NOMO-1 treated with DMSO at 0.1 percent for 48 hours (cell line): ENCODE data around the gene PNPT1.

Experiments used
- DNase-seq: peaks from one replicate; lab custom pipeline; 2025; ENCODE audit not compliant: unreplicated experiment; lab: John Stamatoyannopoulos, UW

The PNPT1 gene

DNA sequence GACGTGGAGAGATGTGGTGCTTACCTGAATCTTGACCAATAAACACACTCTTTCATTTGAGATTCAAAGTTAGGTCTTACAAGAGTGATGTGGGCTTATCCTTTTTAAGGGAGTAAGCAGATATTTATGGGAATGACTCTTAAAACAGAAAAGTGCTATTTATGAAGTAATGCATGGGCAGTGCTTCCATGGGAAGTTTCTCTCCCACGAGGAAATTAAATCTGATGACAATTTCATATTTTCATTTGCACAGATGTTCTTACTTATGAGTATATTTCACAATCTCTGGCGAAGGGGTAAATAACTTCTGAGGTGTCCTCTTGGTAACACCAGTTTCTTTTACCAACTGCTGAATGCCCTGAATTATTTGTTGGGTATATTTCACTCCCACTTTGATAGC is 21.0 kb downstream of the PNPT1 start:
- DNase-seq, result no peak

GRCh38 chr2:55668956-55669355 is 24.7 kb downstream of the PNPT1 start:
- DNase-seq, result no peak

DNA sequence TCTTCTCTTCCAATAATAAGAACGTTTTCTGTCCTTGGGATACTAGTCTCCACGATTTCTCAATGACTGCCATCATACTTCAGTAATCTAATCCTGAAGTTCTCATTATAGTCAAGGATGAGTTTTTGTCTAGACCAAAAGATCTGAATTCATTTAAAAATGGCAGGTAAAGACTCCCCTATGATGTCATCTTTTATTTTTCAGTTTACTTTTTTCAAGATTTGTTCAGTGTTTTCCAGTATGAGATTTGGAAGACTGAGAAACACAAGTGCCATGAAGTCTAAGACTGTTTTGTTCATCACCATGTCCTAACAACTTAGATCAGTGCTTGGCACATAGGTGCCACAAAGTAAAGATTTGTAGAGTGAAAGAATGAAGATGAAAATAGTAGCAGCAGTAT is 40.4 kb downstream of the PNPT1 start:
- DNase-seq, result no peak

GRCh38 chr2:55649211-55649610 is 44.4 kb downstream of the PNPT1 start:
- DNase-seq, result no peak

GRCh38 chr2:55636831-55637230 is 56.8 kb downstream of the PNPT1 start:
- DNase-seq, result no peak

GRCh38 chr2:55628931-55629330 is 64.7 kb downstream of the PNPT1 start:
- DNase-seq, result no peak

GRCh38 chr2:55627915-55628314 is 65.7 kb downstream of the PNPT1 start:
- DNase-seq, result no peak

- no peak for DNase-seq
Observed at GRCh38 chr2:55621802-55622201, 71.8 kb downstream of the PNPT1 start.

DNA sequence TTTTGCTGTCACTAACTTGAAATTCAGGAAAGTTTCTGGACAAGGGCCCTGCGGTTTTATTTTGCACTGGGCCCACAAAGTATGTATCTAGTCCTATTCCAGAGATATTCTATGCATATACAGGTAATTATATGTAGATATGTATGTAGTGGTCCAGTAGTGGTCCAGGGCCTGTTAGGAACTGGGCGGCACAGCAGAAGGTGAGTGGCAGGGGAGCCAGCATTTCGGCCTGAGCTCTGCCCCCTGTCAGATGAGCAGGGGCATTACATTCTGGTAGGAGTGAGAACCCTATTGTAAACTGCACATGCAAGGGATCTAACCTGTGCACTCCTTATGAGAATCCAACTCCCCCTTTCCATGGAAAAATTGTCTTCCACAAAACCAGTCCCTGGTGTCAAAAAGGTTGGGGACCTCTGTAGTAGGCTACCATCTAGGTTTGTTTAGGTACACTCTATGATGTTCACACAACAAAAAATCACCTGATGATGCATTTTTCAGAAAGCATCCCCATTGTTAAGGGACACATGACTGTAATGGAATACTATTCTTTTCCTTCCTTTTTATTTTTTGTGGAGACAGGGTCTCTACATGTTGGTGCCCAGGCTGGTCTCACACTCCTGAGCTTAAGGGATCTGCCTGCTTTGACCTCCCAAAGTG is 73.4 kb downstream of the PNPT1 start:
- DNase-seq, result peak; percentile 24

DNA sequence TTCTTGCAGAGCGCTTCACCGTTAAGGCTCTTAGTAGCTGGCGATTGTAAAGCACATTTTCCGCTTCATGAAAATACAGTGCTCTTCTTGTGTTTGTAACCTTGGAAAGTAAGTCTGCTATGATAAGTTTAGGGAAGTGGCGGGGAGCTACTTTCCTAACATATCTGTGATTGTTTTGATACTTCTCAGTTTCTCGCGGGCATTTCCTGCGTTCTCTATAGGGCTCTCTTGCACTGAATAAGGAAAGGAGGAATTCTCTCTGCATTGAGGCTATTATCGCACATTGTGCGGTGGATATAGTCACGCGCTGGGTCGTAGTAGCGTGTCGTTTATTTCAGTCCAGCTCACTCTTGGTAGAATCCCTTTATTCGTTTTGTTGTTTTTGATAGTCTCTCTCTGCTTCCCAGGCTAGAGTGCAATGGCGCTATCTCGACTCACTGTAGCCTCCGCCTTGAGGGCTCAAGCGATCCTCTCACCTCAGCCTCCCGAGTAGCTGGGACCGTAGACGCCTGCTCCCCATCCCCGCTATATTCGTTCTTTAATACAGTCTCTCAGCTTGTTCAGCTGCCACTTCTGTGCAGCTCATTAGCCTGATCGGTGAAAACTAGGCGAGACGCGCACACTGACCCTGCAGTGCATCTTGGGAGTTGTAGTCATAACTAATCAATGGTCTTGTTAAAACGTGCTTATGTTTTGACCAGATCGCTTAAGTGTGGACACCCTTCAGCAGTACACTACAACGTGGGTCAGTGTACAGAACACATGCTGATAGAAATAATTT is 75.2 kb downstream of the PNPT1 start:
- peak; percentile 50 for DNase-seq

DNA sequence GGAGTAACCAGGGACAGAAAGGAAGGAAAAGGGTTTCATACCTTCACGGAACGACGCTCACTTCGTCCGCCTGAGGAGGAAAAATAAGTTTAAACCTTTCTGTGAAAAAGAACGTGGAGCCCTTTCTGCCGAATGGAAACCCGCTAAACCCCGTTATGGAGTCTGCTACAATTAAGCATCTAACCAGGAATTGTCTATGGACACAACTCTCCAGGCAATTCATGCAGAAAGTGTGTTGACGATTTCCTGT is 75.7 kb downstream of the PNPT1 start:
- no peak for DNase-seq

GRCh38 chr2:55617175-55618024 is 76.2 kb downstream of the PNPT1 start, which contains the start of gene PPP4R3B:
TSS of gene PPP4R3B (minus strand) at chr2:55617622. CDS start at chr2:55617285, 337 bp downstream.
- DNase-seq, result peak; percentile 98

GRCh38 chr2:55616551-55617174 is 77.0 kb downstream of the PNPT1 start:
- DNase-seq, result peak; percentile 56

GRCh38 chr2:55611997-55612396 is 81.6 kb downstream of the PNPT1 start:
- no peak for DNase-seq

DNA sequence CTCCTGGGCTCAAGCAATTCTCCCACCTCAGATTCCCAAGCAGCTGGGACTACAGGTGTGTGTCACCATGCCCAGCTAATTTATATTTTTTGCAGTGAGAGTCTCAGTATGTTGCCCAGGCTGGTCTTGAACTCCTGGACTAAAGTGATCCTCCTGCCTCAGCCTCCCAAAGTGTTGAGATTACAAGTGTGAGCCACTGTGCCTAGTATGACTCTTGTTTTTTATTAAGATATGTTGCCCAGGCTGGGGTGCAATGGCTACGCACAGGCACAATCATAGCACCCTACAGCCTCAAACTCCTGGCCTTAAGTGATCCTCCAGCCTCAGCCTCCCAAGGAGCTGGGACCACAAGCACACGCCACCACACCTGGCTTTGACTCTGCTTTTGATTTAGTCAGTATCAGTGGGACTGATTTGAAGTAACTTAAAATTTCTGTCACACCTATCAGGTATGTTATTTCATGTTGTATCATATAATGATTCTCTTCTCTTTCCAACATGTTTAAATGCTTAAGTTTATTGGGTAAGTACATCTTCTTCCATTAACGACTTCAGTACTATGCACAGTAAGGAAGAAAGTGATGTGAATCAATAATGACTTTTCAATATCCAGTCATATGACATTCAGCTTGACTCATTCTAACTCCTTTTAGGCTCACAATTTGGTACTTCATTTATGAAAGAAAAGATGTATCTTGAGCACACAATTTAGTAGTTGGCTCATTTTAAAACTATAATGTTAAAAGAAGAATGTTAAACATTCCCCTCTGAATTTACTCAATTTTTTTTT is 82.5 kb downstream of the PNPT1 start:
- DNase-seq, result no peak

GRCh38 chr2:55609938-55610578 is 83.6 kb downstream of the PNPT1 start:
- no peak for DNase-seq

DNA sequence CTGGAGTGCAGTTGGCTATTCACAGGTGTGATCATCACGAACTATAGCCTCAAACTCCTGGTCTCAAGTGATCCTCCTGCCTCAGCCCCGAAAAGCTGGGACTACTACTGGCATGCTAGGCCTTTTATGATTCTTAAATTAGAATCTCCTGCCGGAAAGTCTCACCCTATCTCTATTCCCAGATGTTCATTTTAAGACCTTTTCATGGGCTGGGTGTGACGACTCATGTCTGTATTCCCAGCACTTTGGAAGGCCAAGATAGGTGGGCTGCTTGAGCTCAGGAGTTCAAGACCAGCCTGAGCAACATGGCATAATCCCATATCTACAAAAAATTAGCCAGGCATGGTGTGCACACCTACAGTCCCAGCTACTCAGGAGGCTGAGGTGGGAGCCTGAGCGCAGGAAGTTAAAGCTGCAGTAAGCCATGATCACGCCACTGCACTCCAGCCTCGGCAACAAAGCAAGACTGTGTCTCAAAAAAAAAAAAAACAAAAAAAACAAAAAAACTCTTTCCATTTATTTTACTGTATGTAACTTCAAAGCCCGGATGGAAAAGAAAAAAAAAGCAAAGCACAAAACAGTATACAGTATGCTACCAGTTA is 84.3 kb downstream of the PNPT1 start:
- no peak for DNase-seq

DNA sequence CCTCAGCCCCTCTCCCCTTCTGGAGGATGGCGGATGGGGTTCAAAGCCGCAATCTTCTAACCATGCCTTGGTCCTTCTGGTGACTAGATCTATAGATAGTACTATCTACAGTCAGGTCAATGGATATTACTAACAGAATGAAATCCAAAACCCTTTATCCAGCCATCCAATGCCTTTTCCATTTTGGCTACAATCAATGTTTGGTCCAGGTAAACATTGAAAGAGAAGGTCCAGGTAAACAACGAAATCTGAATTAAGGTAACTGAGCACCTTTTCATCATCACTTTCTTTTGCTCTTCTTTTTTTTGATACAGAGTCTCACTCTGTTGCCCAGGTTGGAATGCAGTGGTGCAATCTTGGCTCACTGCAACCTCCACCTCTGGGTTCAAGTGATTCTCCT is 85.9 kb downstream of the PNPT1 start:
- DNase-seq, result no peak

GRCh38 chr2:55604027-55604565 is 89.5 kb downstream of the PNPT1 start:
- DNase-seq, result no peak

DNA sequence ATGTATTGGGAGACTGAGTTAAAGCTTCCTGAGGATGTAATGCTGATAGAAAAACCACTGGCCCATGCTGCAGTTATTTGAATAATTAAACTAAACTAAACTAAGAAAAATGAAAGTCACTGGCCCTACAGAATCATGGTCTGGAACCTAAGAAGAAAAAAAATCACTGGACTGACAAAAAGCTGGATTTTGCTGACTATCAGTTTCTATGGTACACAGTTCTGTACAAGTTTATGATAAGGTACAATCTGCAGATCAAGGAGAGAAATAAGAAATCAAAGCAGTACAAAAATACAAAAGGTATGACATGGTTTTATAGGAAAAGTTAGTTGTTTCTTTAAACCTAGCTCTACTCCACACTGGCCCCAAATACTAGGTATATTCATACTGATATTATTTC is 91.8 kb downstream of the PNPT1 start:
- no peak for DNase-seq
